GM19238 (cell line): ENCODE measurements around the gene CYB561A3.
A peak's percentile ranks its signal among the peaks of the same experiment; 100 is the strongest.

ENCODE experiments used
- DNase-seq: peaks from one replicate; pipeline ENCODE4 v3.0.0; 2011; ENCODE audit warnings: low spot score; ENCODE audit not compliant: insufficient read length

CYB561A3 gene

DNA sequence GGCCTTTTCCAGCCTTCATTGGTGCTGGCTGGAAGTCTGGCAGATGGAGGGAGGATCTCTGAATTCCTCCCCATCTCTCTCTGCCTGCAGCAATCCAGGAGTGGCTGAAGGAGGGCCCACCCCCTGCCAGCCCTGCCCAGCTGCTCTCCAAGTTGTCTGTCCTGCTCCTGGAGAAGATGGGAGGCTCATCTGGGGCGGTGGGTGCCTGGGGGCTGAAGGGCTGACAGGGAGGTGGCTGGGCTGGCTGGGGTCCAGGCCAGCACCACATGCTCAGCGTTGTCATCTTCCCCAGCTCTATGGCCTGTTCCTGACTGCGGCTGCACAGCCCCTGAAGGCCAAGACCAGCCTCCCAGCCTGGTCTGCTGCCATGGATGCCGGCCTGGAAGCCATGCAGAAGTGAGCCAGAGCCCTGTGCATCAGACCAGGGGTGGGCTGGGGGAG lies 16.5 kb downstream of the CYB561A3 start:
- no peak for DNase-seq

DNA sequence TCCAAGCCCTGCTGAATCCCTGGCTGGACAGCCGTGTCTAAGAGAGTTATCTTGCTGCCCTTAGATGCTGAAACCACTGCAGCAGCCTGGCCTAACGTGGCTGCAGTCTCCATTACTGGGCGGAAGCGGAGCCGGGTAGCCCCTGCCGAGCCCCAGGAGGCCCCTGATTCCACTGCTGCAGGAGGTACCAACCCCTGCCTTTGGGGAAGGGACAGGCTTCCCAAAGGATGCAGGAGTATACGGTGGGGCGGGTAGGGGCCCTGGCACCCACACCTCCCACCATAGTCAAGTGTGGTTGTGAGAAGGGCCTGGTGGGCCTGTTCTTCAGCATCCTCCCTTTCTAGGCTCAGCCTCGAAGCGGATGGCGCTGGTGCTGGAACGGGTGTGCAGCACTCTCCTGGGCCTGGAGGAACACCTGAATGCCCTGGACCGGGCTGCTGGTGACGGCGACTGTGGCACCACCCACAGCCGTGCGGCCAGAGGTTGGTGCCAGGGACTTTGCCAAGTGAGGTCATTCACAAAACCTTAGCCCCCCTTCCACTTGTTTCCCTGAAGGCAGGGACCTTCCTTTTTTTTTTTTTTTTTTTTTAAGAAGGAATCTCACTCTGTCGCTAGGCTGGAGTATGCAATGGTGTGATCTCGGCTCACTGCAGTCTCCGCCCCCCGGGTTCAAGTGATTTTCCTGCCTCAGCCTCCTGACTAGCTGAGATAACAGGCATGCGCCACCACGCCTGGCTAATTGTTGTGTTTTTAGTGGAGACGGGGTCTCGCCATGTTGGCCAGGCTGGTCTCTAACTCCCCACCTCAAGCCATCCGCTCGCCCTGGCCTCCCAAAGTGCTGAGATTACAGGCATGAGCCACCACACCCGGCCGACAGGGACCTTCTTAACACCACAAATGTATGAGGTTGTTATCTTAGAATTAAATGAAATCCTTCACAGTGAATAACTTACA lies 17.6 kb downstream of the CYB561A3 start:
- no peak for DNase-seq

DNA sequence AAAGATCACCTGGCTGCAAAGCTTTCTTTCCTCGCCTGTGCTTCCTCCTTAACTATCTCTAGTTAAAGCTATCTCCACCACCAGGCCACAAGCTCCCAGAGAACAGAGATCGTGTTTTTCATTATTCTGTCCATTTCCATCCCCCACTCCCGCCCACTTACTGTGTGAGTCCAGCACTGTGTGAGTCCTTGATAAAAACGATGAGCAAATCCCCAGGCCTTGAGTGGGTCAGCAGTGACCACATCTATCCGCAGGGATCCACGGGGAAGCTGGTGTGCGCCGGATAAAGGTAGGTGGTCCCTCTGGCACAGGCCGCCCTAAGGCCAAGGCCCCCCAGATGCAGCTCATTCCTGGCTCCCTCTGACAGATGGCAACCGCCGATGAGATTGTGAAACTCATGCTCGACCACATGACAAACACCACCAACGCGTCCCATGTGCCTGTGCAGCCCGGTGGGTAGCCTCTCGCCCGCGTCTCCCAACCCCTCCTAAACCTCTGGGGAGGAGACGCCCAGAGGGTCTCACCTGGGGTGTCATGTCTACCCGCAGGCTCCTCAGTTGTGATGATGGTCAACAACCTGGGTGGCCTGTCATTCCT lies 19.4 kb downstream of the CYB561A3 start:
- DNase-seq: no peak

DNA sequence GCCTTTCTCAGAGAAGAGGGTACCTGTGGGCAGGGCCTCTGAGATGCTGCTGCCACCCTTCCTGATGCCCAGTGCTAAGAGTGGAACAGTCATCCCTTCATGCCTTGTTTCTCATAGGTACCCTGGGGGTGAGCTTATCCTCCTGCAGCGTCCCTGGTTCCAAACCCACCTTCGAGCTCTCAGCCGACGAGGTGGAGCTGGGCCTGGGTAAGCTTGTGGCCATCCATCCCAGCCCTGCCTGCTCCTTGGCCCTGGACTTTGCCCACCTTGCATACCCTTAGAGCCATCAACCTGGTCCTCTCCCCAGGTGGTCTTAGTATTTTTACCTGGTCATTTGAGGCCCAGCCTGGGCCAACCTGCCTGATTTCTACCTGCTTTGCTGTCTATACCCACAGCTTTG lies 20.0 kb downstream of the CYB561A3 start:
- no peak for DNase-seq

DNA sequence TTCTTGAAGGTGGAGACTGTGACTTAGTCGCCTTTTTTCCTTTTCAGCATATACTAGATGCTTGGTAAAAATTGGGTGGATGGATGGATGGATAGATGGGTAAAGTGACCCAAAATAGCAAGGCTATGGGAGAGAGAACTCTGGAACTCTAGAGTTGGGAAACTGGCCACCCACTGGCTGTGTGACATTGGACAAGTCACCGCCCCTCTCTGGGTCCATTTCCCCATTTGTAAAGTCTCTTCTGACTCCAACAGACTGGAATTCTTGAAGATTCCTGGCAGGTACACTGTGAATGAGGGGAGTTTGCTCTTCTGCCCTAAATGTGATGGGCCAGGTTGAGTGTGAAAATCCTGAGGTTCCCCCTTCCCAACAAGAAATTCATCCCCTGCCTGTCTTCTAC lies 20.7 kb downstream of the CYB561A3 start:
- no peak for DNase-seq

DNA sequence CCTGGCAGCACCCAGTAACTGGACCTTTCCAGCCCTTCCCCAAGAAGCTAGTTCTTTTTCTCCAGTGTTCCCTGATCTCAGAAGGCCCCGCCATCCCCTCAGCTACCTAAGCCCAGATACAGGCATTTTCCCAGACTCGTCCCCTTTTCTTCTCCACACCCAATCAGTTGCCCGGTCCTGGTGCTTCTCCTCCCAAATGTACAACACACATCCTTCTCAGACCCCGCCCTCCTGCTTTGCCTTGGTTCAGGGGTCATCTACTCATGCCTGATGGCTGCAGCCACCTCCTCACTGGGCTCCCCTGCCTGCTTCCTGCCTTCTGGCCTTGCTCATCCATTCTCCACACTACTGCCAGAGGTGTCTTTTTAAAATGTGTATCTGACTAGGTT lies 22.2 kb downstream of the CYB561A3 start:
- no peak for DNase-seq

DNA sequence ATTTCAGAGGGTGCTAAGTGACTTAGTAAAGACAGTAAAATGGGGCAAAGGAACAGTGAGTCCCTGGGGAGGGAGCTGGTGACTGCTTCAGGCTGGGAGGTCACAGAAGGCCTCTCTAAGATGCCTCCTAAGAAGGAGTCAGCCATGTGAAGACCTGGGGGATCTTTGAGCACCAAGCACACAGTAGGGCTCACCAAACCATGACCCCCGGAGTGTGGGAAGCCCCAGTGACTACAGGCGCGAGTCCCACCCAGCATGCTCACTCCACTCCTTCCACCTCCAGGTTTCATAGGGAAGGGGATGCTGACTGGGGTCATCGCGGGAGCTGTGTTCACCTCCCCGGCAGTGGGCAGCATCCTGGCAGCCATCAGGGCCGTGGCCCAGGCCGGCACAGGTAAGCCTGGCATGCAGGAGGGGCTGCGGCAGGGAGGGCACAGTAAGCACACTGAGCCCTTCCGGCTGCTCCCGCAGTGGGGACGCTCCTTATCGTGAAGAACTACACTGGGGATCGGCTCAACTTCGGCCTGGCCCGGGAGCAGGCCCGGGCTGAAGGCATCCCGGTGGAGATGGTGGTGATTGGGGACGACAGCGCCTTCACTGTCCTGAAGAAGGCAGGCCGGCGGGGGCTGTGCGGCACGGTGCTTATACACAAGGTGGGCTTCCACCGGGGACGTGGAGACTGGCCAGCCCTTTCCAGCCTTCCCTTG lies 22.7 kb downstream of the CYB561A3 start:
- no peak for DNase-seq

DNA sequence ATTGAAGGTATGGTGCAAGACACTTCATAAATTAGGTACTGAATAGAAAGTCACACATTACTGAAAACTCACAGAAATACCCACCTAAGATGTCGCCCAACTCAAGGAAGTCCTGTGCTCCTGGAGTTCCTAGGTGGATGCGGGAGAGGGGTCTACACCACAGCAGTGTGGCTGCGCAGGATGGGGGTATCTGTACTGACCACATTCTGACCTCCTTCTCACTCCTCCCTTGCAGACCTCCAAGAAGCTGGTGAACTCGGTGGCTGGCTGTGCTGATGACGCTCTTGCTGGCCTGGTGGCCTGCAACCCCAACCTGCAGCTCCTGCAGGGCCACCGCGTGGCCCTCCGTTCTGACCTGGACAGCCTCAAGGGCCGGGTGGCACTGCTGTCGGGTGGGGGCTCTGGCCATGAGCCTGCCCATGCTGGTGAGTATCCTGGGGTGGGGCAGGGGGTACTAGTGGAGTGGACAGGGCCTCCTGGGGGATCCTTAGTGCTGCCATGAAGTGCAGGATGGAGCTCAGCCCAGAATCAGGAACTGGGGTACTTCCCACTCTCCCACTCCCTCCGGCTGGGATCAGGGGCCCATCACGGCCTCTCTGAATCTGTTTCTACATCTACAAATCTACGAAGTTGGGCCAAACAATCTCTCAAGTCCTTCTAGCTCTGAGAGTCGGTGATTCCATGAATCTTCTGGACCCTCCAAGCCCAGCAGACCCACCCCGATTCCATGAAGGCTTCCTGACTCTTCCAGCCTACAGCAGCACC lies 23.8 kb downstream of the CYB561A3 start:
- no peak for DNase-seq

DNA sequence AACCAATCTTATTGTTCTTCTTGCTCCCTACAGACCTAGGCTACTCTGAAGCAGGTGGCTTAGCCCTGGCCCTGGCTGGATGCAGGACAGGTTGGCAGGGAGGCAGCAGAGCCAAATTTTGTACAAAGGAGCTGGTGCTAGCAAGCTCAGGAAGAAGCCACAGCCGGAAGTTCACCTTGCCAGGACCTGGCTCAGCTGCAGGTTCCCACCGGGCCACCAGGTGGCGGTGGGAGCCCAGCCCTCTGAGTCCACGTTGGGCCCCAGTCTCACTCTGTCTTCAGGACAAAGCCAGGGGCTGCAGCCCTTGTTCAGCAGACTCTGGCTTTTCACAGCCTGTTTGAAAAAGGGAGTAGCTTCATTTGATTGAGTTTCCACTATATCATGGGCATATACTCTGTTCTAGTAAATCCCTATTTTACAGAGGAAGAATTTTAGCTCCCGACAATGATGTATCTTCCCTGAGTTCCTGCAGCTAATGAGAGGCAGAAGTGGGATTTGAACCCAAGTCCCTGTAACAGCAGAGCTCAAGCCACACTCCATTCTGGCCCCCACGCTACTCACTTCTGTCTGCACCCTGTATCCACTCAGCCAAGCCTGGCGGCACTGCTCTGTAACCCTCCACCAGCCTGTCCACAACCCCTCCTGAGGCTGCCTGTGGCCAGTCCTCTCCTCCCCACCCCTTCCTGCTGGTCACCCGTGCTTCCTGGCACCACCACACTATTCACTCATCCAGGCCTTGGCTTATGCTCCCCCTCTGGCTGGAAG lies 25.3 kb downstream of the CYB561A3 start:
- peak; percentile 92 for DNase-seq

DNA sequence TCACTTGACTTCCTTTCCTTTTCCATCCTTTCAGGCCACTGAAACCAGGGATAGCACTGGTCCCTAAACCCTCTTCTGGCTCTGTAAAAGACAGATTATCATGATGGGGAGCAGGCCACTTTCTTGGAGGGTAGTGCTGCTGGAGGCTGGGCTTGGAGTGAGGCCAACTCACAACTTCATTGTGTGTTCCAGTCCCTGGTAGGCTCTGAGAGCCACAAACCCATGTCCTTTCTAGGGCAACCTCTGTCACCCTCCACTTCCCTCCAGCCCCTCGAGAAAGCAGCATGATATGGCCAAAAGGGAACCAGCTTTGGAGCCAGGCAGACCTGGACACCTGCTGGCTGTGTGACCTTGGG lies 26.3 kb downstream of the CYB561A3 start:
- no peak for DNase-seq

DNA sequence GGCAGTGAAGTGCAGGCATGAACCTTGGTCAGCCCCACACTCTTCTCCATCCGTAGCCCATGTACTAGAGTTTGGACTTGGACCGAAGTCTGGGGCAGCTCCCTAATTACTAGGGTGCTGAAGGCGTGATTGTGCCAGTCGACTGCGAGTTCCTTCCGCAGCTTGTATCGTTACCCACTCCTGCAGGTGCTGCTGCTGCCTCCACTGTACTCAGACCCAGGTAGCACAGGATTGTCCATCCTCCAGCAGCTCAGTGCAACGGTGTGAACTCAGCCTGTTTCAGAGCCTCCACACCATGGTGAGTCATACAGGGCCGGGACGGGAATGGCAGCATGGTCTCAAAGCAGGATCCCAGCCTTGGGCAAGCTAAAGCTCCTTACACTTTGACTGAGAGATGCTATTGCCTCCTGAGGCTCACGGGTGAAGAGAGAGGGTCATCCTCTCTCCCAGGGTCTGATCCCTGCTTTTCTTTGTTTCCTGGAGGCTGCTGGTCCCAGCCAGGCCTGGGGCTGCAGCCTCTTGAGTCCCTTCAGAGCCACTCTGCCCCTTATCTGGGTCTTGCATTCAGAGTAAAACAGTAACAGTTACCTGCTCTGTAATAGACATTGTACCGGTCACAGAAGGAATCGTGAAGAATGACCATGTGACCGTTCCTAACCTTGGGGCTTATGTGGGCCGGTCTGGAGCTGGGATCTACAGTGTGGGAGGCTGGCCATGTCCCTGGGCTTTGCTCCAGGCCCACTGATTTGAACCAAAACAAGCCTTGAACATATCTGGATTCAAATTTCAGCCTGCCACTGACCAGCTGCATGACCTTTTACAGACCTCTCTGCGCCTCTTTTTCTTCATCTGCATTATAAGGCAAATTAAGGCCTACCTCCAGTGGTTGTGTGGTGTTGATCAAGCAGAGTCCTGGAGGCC lies 27.0 kb downstream of the CYB561A3 start:
- DNase-seq: no peak

DNA sequence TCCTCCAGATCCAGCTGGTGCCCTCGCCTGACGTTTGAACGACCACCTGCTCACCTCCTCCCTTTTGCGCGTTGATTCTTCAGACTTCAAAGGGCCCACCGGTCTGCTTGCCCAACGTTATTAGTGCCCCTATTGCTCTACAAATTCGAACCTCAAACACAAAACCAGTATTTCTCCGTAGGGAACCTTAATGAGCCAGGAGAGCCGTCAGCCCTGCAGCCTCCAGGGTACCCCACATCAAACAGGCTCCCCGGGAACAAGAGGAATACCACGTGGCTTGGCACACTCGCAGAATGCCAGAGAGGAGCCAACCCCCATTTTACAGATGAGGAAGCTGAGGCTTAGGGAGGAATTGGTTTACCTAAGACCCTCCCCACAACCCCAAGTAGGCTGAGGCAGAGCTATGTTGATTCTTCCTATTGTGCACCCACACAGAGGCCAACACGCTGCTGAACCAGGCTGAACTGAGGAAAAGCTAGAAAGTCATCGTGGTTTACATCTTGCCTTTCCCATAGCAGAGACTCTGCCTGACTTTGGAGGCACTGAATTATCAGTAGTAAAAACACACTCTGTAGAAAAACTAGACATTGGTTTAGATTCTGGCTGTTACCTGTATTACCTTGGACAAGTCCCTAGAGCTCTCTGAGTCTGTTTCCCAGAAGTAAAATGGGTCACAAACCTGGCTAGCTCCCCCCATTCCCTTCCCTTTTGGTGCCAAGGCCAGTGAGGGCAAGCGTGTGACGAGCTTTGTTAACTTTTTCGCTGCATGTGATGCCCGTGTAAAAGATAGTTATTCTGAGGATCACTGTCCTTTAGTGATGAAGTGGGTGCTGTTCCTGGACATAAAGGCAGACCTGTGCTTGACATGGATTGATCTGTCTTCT lies 27.9 kb downstream of the CYB561A3 start:
- no peak for DNase-seq

DNA sequence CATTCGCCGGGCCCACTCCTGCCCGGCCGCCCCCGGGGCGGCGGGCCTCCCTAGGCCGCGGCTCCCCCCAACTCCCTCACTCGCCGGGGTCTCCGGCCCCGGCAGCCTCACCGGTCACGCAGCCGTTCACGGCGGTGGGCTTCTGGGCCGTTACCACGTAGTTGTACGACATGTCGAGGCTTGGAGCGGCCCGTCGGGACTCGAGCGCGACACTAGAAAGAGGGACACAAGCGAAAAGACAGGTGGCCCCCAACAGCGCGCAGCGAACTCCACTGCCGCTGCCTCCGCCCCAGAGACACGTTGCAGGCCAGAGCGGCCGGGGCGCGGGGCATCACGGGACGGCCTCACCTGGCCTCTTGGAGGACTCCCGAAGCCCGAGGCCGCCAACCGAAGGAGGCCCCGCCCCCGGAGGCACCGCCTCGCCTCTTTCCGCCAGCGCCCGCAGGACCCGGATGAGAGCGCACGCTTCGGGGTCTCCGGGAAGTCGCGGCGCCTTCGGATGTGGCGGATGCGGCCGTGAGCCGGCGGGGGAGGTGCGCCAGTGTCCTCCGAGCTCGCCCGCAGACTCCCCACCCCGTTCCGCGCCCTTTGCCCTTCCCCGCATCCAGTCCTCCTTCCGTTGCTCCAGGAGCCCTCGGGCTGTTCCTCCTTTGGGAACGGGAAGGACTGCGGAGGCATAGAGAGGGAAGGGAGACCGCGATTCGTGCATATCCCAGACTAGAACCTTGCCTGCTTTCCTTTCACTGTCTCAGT lies 28.7 kb downstream of the CYB561A3 start, which contains the start of the genes DDB1 and TKFC:
TSS of gene DDB1 (minus strand) at position 309 of the 753 bp plus-strand sequence. CDS start at position 172, 137 bp downstream.
TSS of gene TKFC (plus strand) at position 432 of the 753 bp plus-strand sequence. CDS start 1,501 bp downstream, outside the sequence.
- peak; percentile 97 for DNase-seq

DNA sequence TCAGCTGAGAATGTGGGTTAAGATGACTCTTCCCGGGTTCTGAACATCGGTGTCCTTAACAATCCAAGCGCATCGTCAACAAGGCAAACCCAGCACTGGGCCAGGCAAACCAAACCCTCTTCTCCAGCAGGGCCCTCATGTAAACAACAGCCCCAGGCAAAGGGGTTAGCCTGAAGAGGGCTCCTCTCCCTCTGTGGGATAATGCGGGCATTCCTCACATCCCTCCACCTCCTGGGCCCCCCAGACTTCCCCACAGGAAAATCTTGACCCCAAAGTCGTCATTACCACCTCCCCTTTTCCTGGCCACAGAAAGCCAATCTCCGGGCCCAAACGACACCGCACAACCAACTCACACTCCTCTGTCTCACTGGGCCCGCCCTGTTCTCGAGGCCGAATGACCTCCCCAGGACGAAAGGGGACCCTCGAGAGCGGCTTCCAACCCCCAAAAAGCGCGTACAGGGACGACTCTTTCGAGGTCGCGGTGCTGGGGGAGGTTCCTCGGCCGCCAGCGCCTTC lies 29.3 kb downstream of the CYB561A3 start:
- no peak for DNase-seq

DNA sequence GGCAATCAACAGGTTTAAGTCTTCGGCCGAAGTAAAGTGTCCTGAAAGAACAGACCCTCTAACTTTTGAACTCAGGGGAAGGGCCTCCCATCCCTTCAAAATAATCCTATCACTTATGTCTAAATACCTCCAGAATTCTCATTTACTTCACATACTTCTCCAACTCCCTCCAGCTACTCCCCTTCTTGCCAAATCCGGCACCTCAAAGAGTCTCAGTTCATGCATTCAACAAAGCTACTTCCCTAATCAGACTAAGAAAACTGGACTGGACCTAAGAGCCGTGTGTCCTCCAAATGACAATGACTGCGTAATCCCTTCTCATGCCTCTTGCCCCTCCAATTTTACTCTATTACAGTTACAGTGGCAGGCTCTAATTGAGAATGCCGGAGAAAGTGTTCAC lies 30.0 kb downstream of the CYB561A3 start:
- no peak for DNase-seq

DNA sequence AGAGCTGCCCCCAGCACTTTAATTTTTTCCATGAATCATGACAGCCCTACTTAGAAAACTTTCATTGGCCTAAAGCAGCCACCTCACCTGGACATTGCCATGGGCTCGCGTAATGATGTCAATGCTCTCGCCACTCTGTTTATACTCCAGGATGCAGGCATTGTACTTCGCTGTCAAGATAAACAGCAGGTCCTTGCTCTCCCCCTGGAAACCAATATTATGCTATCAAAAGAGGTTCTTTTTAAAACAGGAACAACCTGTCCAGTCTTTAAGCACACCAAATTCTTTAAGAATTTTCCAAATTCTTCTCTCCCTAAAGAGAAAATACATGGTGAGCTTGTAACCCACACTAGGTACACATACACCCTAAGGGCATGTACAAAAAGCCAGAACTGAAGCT lies 31.8 kb downstream of the CYB561A3 start:
- DNase-seq: no peak

DNA sequence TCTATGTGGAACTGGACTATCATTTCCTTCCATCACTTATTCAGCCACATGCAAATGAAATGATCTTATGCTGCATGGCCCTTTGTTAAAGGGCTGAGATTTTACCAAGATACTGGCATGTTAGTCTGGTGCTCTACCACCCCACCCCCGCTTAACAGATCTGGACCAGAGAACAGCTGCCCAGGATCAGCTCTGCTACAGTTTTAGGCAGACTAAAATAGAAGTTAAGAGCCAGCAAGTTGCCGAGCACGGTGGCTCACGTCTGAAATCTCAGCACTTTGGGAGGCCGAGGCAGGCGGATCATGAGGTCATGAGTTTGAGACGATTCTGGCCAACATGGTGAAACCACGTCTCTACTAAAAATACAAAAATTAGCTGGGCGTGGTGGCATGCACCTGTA lies 33.3 kb downstream of the CYB561A3 start:
- DNase-seq: no peak
